HepG2 (cell line): ENCODE data around the gene FOSB. TPM values are rescaled to one million over a fixed set of nuclear protein-coding genes. Genes with fewer than 3 reads are reported as not detected.

ENCODE experiments used
- HOXA9 ChIP-seq: sonication (generic); formaldehyde crosslinking; IDR thresholded peaks from 2 replicates; pipeline ENCODE4 v1.8.1; 2022; ENCODE audit warnings: missing genetic modification reagents, mild to moderate bottlenecking, moderate library complexity, borderline replicate concordance
- KLF9 ChIP-seq: IDR thresholded peaks from 2 replicates; pipeline ENCODE4 v1.6.1; 2016; ENCODE audit warnings: low read depth
- KMT2A ChIP-seq: sonication (generic); formaldehyde crosslinking; IDR thresholded peaks from 2 replicates; pipeline ENCODE4 v1.4.0; 2020; ENCODE audit warnings: missing genetic modification reagents
- MATR3 ChIP-seq: sonication (generic); formaldehyde crosslinking; IDR thresholded peaks from 2 replicates; pipeline ENCODE4 v1.4.0; 2020; ENCODE audit warnings: missing genetic modification reagents
- MTF1 ChIP-seq: sonication (generic); formaldehyde crosslinking; IDR thresholded peaks from 2 replicates; pipeline ENCODE4 v1.5.0; 2020; ENCODE audit warnings: missing genetic modification reagents
- MYC ChIP-seq: sonication (generic); formaldehyde crosslinking; IDR thresholded peaks from 2 replicates; pipeline ENCODE4 v1.9.0; 2021; ENCODE audit warnings: missing genetic modification reagents, borderline replicate concordance
- POLR2AphosphoS5 ChIP-seq: IDR thresholded peaks from 2 replicates; pipeline ENCODE4 v1.6.1; 2012; ENCODE audit warnings: low read depth, low read length
- POLR2G ChIP-seq: fragments of 200-400 bp; formaldehyde crosslinking; IDR thresholded peaks from 2 replicates; pipeline ENCODE4 v1.6.1; 2018; ENCODE audit warnings: mild to moderate bottlenecking, low read depth, low read length, moderate library complexity
- RFXAP ChIP-seq: sonication (generic); formaldehyde crosslinking; IDR thresholded peaks from 2 replicates; pipeline ENCODE4 v1.4.0; 2020; ENCODE audit warnings: missing genetic modification reagents, borderline replicate concordance
- SMYD3 ChIP-seq: sonication (generic); formaldehyde crosslinking; IDR thresholded peaks from 2 replicates; pipeline ENCODE4 v1.8.1; 2023; ENCODE audit warnings: mild to moderate bottlenecking, missing genetic modification reagents
- SP4 ChIP-seq: sonication (generic); formaldehyde crosslinking; IDR thresholded peaks from 2 replicates; pipeline ENCODE4 v1.8.1; 2023; ENCODE audit warnings: mild to moderate bottlenecking, missing genetic modification reagents
- SRY ChIP-seq: sonication (generic); formaldehyde crosslinking; IDR thresholded peaks from 2 replicates; pipeline ENCODE4 v1.8.0; 2022; ENCODE audit warnings: mild to moderate bottlenecking, missing genetic modification reagents
- TBP ChIP-seq: sonication (generic); formaldehyde crosslinking; IDR thresholded peaks from 2 replicates; pipeline ENCODE4 v1.5.0; 2020; ENCODE audit warnings: missing genetic modification reagents
- TCF7L2 ChIP-seq: IDR thresholded peaks from 2 replicates; pipeline ENCODE4 v1.6.1; 2011; ENCODE audit warnings: mild to moderate bottlenecking, low read depth, low read length, moderate library complexity
- UBTF ChIP-seq: sonication (generic); formaldehyde crosslinking; IDR thresholded peaks from 2 replicates; pipeline ENCODE4 v1.4.0; 2020; ENCODE audit warnings: mild to moderate bottlenecking, missing genetic modification reagents
- ZBTB38 ChIP-seq: sonication (generic); formaldehyde crosslinking; IDR thresholded peaks from 2 replicates; pipeline ENCODE4 v1.5.1; 2020; ENCODE audit warnings: mild to moderate bottlenecking, missing genetic modification reagents
- ZFP1 ChIP-seq: IDR thresholded peaks from 2 replicates; pipeline ENCODE4 v1.6.1; 2016
- ZFX ChIP-seq: sonication (generic); formaldehyde crosslinking; IDR thresholded peaks from 2 replicates; pipeline ENCODE4 v1.4.0; 2020; ENCODE audit warnings: mild to moderate bottlenecking, low read depth, missing genetic modification reagents, moderate library complexity
- ZFY ChIP-seq: sonication (generic); formaldehyde crosslinking; IDR thresholded peaks from 2 replicates; pipeline ENCODE4 v1.4.0; 2020; ENCODE audit warnings: missing genetic modification reagents
- ZNF232 ChIP-seq: sonication (generic); formaldehyde crosslinking; IDR thresholded peaks from 2 replicates; pipeline ENCODE4 v1.4.0; 2020; ENCODE audit warnings: missing genetic modification reagents, borderline replicate concordance
- ZNF350 ChIP-seq: sonication (generic); formaldehyde crosslinking; IDR thresholded peaks from 2 replicates; pipeline ENCODE4 v1.4.0; 2020; ENCODE audit warnings: mild to moderate bottlenecking, low read depth, missing genetic modification reagents, borderline replicate concordance
- ZNF441 ChIP-seq: sonication (generic); formaldehyde crosslinking; IDR thresholded peaks from 2 replicates; pipeline ENCODE4 v1.7.0; 2021; ENCODE audit warnings: missing genetic modification reagents, borderline replicate concordance
- ZNF512B ChIP-seq: sonication (generic); formaldehyde crosslinking; IDR thresholded peaks from 2 replicates; pipeline ENCODE4 v1.5.1; 2020; ENCODE audit warnings: missing genetic modification reagents, mild to moderate bottlenecking, borderline replicate concordance
- ZNF619 ChIP-seq: sonication (generic); formaldehyde crosslinking; IDR thresholded peaks from 2 replicates; pipeline ENCODE4 v1.4.0; 2020; ENCODE audit warnings: mild to moderate bottlenecking, missing genetic modification reagents
- ZNF777 ChIP-seq: sonication (generic); formaldehyde crosslinking; IDR thresholded peaks from 2 replicates; pipeline ENCODE4 v1.4.0; 2020; ENCODE audit warnings: missing genetic modification reagents
- polyA plus RNA-seq, 8 experiments: library from polyadenylated mRNA; depleted of rRNA in 3 of 8; stranded (reverse) in 7 of 8; unstranded in 1 of 8; fragments of >200 nt; fragmentation: Illumina TruSeq in 4 of 8; extraction: Trizol in 4 of 8; gene quantifications; 2 replicates each; pipeline versions ENCODE4 v1.2.1 to v1.2.3, GENCODE V29; 2011 to 2016; ENCODE audit warnings: low read depth in 4 of 8, missing spikeins in 1 of 8, mixed read lengths in 1 of 8; ENCODE audit not compliant: insufficient read depth in 1 of 8
- total RNA-seq, 5 experiments: library from RNA; depleted of rRNA; stranded (reverse); fragments of >200 nt; fragmentation: Illumina TruSeq; extraction: Trizol; gene quantifications; 2 replicates each; pipeline ENCODE4 v1.2.3, GENCODE V29; 2016; ENCODE audit warnings: low read depth in 1 of 5

Gene FOSB
- total and polyA plus RNA-seq, 2 of the 13 experiments (the other 11 are each of a cell fraction or from before 2014, with no cell fraction given), result 2.8 to 6.0 TPM

- TF ChIP-seq UBTF (CRISPR knock-in tag), result peak; percentile 24; the same call in 1 of the 2 replicates
- TF ChIP-seq ZNF350 (CRISPR knock-in tag), result no peak; the same call in 1 of the 2 replicates
- TF ChIP-seq TCF7L2, result no peak
- TF ChIP-seq ZBTB38 (CRISPR knock-in tag), result 0 out of 2 replicates have a peak, but pooled peaks have one; percentile 17
- peak; percentile 19; the same call in 1 of the 2 replicates for TF ChIP-seq ZNF232
- TF ChIP-seq ZNF777 (CRISPR knock-in tag), result 0 out of 2 replicates have a peak, but pooled peaks have one; percentile 29
- TF ChIP-seq KMT2A (CRISPR knock-in tag), result peak; percentile 60; the same call in 1 of the 2 replicates
- 0 out of 2 replicates have a peak, but pooled peaks have one; percentile 31 for TF ChIP-seq RFXAP
- no peak for TF ChIP-seq ZNF619
- TF ChIP-seq MYC (CRISPR knock-in tag), result peak; percentile 61; the same call in 1 of the 2 replicates
- 0 out of 2 replicates have a peak, but pooled peaks have one; percentile 49 for TF ChIP-seq ZNF441 (CRISPR knock-in tag)
- TF ChIP-seq ZNF512B, result no peak
- no peak for TF ChIP-seq SMYD3
- TF ChIP-seq MTF1, result 0 out of 2 replicates have a peak, but pooled peaks have one; percentile 21
- TF ChIP-seq SRY (CRISPR knock-in tag), result 0 out of 2 replicates have a peak, but pooled peaks have one; percentile 51
- TF ChIP-seq ZFX (CRISPR knock-in tag), result no peak; the same call in 1 of the 2 replicates
- peak; percentile 56; the same call in 1 of the 2 replicates for TF ChIP-seq ZFY
- TF ChIP-seq SP4, result peak; percentile 75; the same call in 1 of the 2 replicates
- TF ChIP-seq TBP, result no peak
- no peak for TF ChIP-seq MATR3 (CRISPR knock-in tag)
- TF ChIP-seq POLR2AphosphoS5, result peak; percentile 89
- no peak; the same call in 1 of the 2 replicates for TF ChIP-seq KLF9 (CRISPR knock-in tag)
- TF ChIP-seq HOXA9 (CRISPR knock-in tag), result 0 out of 2 replicates have a peak, but pooled peaks have one; percentile 32
- no peak for TF ChIP-seq ZFP1 (CRISPR knock-in tag)
- peak; percentile 96 for TF ChIP-seq POLR2G
These were observed 39.4 kb downstream of the FOSB start, which contains the start of gene VASP (continued) for GRCh38 chr19:45506989-45507871.
